ENCODE data around the gene MAPK8IP3.

GRCh38 chr16:1691276-1691675 is 14.7 kb upstream of the MAPK8IP3 start:
- TF ChIP-seq CTCF (optimal IDR thresholded peaks at IDR 0.05 in 1 of 3, IDR thresholded peaks at IDR 0.05 in 1 of 3, conservative IDR thresholded peaks at IDR 0.05 in 1 of 3; ENCODE audit: extremely low read depth in 1 of 3, insufficient read depth in 2 of 3, low read length in 3 of 3), result peak; percentile 9 to 31 (median 24)
- TF ChIP-seq EZH2 (IDR thresholded peaks at IDR 0.05; ENCODE audit: low read length), result no peak

All from keratinocyte (primary cell).